ENCODE results near the gene PLCB2. TPM values are rescaled to one million over a fixed set of nuclear protein-coding genes. Genes with fewer than 3 reads are reported as not detected.

PLCB2 gene
- total RNA-seq, 1 donor from 2014 or later, result 178 TPM

DNA sequence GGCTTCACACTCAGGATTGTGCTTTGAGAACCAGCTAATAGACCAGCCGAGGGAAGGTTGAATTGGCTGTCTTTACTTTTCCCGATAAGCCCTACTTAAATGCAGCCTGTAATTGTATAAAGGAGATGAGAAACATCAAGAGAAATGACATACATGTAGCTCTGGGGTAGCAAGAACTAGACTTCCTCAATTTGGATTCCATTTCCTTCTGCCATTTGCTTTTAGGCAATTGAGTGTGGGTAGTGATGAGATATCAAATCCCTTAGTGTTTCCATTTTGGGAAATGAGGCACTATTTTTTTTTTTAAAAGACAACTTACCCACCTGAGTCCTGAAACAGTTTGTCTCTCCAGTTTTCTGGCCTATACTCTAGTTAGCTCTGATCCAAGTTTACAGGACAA, 18.0 kb upstream of the PLCB2 start:
- intact Hi-C loops (cut with micrococcal nuclease), result loop anchor here (10.0 kb wide), 1 partner anchor 369 kb away; the partner anchor contains the start of gene RAD51

DNA sequence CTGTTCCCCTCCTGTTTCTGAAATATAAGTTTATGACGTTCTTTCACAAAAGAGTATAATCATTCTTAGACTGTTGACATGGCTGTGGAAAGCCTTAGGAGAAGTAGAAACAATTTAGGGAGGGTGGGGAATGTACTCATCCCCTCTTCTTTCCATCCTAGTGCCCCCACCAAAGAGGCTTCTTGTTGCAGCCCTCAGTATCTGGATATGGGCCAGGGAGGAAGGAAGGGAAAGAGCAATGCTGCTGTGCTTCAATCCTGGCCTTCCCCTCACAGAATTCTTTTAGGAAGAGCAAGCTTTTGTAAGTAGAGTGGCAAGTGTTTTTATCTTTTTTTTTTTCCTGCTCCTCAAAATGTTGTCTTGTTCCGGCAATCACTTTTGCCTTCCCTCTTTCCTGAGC, 17.5 kb upstream of the PLCB2 start:
- intact Hi-C loops (cut with micrococcal nuclease), result loop anchor here (10.0 kb wide), 1 partner anchor 370 kb away; the partner anchor contains the start of gene RAD51

DNA sequence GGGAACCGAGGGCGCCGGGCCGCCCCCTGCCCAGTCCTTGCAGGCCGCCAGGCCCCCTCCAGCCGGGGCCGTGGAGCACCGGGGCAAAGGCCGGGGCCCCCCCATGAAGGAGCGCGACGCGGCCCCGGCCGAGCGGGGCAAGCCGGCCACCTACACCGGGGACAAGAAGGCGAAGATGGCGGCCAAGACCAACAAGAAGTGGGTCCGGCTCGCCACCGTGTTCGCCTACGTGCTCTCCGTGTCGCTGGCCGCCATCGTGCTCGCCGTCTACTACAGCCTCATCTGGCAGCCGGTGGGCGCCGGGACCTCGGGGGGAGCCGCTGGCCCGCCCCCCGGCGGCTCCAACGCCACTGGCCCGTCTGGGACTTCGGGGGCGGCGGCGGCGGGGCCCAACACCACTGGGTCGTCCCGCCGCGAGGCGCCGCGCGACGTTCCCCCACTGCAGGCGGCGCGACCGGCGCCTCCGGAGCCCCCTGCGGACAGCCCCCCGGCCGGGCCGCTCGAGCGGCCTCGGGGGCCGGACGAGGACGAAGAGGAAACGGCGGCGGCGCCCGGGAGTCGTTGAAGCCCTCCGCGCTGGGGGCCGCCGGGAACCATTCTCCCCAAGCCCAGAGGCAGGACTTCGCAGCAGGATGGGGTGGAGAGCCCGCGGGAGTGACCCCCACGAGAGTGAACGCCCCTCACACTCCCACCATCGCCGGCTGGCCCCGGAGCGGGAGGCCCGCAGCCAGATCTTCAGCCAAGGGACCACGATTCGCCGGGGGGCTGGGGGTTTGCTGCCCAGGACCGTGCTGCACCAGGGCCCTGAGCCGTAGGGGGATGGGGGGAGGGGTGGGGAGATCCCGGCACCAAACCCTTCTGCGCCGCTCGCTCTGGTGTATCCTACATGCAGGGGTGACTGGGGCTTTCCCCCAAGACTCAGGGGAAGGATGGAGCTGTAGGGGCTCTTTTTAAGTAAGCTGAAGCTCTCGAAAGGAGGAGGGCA, 16.5 kb upstream of the PLCB2 start:
- intact Hi-C loops (cut with micrococcal nuclease), result loop anchor here (1.0 to 10.0 kb wide), 12 partner anchors 34 to 793 kb away; partner anchors contain the start of genes BAHD1, CCDC32, DISP2 and EIF2AK4

DNA sequence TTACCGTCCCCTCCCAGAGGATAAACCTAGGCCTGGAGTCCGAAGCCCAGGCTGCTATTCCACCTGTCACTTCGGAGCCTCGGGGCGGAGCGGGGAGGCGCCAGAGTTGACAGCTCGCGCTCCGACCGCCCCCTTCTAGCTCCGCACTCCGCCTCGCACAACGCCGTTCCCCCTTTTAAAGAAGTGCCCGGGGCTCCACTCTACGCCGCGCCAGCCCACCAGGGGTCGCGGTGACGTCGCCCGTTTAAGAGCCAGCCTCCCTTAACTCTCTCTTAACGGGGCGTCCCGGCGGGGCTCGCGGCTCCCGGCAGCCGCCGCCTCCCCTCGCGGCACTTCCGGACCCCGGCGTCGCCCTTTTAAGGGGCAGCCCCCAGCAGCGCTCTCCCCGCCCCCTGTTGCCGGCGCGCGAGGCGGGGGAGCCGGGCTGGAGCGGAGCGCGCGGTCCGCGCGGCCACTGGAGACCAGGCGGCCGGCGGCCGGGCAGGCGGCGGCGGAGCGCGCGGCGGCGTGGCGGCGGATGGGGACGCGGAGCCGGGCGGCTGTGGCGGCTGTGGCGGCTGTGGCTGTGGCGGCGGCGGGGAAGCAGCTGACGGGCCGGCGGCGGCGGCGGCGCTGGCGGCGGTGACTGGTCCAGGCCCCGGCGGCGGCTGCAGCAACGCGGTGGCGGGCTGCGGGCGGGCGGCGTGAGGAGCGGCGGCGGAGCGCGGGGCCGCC, 15.7 kb upstream of the PLCB2 start, which contains the start of gene INAFM2:
TSS of gene INAFM2 (plus strand) at position 454 of the 714 bp plus-strand sequence. CDS start 364 bp downstream, outside the sequence.
- intact Hi-C loops (cut with micrococcal nuclease), result loop anchor here (1.0 to 10.0 kb wide), 12 partner anchors 35 to 794 kb away; partner anchors contain the start of genes BAHD1, CCDC32, DISP2 and EIF2AK4

DNA sequence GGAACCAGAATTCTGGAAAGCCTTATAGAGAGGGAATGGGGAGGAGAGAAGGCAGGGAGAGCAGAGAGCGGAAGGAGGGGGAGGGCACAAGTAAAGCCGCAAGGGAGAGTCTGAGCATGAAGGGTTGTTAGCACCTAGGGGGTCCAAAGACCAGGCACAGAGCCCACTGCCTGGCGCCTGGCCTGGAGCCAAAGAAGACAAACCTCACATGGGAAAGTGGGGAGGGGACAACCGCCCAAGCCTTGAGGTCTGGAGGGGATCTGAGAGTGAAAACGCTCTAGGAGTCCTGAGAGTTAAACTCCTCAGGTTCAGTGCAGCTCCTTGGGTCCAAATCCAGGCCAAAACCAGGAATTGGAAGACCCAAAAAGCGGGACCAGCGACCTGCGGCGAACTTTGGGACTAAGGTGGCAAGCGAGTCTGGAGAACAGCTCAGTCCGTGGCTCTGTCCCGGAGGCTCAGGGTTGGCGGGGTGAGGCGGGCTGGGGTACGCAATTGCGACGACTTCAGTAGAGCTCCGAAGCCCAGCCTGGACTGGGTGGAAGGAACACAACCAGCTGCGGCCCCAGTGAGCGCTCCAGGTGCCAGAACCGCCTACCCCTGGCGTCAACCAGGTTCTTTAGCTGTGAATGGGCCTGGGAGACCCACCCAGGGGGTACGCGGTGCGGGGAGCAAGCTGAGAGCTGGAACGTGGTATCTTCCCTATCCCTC, 14.9 kb upstream of the PLCB2 start:
- intact Hi-C loops (cut with micrococcal nuclease), result loop anchor here (1.0 to 10.0 kb wide), 12 partner anchors 36 to 795 kb away; partner anchors contain the start of genes BAHD1, CCDC32, DISP2 and EIF2AK4

DNA sequence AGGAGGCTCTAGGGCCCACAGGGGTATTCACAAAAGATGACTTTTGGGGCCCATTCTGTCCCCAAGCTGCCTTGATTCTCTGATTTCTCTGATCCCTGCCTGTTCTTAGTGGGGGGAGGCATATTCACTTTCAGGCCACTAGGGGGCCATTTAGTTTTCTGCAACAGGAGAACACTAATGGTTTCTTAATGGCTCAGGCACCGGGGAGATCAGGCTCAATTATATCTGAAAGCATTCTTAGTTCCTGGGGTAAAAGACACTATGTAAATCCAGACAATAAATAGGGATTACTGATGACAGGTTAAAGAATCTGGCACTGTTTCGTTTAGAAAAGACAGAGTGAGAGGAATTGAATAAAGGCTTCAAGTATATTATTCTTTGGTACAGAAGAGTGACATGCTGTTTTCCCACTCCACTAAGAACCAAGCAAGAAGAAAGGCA, 13.2 kb upstream of the PLCB2 start:
- intact Hi-C loops (cut with micrococcal nuclease), result loop anchor here (1.0 to 10.0 kb wide), 8 partner anchors 11 to 796 kb away; partner anchors contain the start of genes EIF2AK4, INO80, PLCB2 and RAD51

DNA sequence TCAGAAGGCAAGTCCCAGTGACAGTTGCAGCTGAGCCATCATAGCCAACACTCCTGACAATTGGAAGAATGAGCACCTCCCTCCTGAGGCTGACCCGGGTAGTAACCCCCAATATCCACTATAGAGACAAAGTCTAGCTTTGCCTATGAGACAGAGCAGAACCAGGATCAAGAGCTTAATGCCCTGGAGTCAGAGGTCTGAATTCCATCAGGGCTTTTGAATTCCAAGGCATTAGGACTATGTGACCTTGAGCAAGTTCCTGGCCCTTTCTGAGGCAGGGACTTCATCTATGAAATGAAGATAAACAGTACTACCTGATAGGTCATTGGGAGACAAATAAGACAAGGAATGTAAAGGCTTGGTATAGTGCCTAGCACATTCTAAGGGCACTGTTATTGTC, 12.7 kb upstream of the PLCB2 start:
- intact Hi-C loops (cut with micrococcal nuclease), result loop anchor here (5.0 to 10.0 kb wide), 4 partner anchors 103 to 797 kb away; partner anchors contain the start of genes EIF2AK4, INO80 and RAD51

DNA sequence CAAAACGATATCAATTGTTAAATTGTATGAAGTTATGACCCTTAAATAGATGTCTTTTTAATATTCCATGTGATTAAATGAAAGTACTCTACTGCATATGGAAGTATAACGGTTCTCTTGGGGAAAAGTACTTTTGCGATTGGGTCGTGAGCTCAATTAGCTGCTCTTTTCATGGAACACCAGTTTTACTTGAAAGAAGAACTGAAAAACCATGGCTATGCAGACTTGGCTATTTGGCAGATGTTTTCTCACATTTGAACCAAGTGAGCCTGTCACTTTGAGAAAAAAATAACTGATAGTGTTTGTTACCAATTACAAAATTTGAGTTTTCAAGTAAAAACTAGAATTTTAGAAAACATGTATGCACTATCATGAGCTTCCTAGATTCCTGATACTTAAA, 9.8 kb upstream of the PLCB2 start:
- intact Hi-C loops (cut with micrococcal nuclease), result no loop called here

DNA sequence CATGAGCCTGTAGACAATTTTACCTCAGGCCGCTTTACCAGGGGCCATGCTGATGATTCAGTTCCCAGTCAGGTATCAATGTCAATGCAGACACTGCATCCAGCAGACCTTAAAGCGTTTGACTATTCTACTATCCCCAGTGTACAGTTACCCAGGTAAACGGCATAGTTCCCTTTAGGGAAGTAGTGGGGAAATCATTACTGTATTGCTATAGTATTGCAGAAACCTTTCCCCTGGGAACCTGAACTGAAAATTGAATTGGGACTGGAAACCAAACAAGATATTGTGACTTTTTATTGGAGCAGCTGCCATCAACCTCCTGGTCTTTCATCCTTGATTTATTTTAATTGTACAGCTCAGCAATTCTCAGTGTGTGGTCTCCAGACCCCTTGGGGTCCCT, 9.2 kb upstream of the PLCB2 start:
- intact Hi-C loops (cut with micrococcal nuclease), result no loop called here

DNA sequence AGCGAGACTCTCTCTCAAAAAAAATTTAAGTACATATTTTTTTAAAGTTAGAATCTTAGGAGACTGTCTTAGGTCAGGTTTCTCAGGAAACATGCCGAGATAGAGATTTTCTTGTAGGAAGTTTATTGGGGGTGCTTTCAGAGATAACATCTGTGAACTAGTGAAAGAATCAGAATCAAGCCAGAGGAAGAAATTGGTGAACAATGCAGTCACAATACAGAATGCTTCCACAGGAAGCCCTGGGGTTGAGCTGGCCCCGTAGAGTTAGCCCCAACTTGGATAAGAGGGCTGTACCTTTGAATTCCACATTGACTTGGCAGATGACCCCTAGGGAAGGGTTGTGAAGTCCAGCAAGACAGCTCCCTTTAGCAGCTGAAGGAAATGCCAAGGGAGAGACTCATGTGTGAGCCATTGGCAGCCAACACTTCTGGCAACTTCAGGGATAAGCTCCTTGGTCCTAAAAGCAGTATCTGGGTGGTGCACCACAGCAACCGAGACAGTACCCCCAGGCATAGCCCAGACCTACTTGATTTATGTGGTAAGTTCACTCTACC, 7.1 kb upstream of the PLCB2 start:
- intact Hi-C loops (cut with micrococcal nuclease), result no loop called here

DNA sequence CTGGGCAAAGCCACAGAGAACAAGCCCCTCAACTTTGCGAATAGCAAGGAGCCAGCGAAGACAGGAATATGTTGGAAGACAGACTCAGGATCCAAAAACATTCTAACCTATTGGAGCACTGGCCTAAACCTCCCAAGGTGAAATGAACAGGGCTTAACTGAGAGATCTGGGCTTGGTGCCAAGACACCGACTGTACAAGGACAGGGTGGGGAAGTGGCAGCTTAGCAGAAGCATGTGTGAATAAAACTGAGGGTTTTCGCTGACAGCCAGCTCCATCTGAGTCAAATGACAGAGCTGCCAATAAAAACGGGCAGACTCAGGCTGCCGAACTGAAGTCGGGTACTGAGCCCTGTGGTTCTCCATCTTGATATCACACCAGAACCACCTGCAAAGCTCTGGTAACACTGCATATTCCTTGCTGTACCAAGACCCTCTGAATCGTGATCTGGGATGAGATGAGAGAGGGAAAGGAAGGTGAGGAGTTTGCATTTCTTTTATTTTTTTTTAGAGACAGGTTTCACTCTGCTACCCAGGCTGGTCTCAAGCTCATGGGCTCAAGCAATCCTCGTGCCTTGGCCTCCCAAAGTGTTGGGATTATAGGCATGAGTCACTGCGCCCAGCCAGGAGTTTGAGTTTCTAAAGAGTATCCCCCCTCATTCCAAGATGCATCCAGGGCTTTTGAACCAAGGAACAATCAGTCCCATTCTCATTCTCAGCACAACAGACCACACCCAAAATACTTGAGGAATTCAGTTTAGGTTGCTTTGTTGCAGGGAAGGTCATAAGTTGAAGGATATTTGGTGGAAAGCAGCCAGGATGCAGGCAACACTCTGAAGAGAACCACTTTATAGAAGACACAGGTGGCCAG, 6.0 kb upstream of the PLCB2 start:
- intact Hi-C loops (cut with micrococcal nuclease), result no loop called here

DNA sequence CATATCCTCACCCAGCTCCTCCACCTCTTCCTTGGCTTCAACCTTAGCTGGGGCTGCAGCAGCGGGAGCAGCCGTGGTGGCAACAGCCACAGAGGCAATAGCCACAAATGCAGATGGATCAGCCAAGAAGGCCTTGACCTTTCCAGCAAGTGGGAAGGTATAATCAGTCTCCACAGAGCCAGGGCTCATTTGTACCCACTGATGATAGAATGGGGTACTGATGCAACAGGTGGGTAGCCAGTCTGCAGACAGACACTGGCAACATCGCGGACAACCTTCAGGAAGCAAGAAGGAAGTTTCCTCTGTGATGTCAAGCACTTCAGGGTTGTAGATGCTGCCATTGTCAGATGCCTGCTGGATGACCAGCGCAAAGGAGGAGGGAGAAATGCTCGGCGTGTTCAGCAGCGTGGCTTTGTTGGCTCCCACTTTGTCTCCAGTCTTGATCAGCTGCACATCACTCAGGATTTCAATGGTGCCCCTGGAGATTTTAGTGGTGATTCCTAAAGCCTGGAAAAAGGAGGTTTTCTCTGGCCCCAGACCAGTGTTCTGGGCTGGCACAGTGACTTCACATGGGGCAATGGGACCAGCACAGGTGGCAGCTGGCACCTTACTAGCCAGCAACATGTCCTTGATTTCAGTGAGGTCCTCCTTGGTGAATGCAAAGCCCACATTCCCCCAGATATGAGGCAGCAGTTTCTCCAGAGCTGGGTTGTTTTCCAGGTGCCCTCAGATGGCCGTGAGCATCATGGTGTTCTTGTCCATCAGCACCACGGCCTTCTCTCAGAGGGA, 4.8 kb upstream of the PLCB2 start:
- intact Hi-C loops (cut with micrococcal nuclease), result no loop called here

DNA sequence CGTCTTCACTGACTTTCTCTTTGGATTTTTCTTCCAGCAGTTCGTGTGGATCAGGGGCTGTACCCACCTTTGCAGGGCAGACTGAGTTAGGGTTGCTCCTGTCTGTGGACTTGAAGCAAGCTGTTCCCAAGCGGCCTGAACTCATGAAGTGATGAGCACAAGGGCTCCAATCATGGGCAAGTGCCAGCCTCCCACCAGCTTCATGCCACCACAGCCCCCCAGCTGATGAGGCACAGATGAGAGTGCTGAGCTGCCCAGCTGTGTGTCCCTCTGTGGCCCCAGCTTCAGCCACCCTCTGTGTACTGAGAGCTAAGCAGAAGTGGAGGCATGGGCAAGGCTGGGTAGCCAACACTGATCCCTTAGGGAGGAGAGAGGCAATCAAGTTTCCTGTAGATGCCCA, 3.3 kb upstream of the PLCB2 start:
- intact Hi-C loops (cut with micrococcal nuclease), result loop anchor here (1.0 kb wide), 1 partner anchor 32 kb away; no protein-coding TSS in a partner anchor

DNA sequence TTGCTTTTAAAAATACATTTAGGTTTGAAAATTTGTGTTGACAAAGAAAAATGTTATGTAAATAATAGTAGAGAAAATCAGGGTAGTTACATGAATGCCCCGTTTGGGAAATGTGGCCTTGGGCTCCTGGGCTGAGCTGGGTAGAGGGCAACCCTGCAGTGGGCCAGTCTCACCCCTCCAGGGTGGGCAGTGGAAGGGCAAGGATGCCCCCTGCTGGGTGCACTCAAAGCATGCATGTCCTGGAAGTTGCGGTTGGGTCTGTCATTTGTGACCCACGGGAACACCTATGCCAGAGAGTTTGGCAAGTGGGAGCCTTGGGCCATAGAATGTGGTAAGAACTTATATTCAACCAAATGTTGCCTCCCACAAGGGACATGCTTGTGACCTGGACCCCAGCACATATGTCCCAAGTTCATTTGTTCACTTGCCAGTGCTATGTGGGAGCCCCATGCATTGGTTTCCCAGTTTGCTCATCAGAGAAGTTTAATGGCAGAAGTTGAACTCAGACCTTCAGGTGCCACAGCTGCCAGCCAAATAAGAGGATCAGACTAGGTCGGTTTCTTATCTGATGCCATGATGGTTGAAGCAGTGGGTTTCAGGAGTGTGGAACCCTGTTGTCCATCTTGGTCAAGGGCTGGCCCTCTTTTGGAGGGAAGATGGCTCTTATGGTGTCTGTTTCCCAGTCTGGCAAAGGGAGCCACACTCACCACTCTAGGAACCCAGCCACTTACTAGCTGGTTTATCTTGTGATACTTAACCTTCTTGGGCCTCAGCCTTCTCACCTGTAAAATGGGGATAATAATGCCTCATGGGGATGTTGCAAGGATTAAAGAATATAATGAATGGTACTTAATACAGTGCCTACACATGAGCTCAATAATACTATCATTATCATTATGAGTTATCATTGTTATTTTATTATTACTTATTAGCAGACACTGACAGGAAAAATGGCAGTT, 2.5 kb upstream of the PLCB2 start:
- intact Hi-C loops (cut with micrococcal nuclease), result loop anchor here (1.0 kb wide), 1 partner anchor 31 kb away; no protein-coding TSS in a partner anchor

DNA sequence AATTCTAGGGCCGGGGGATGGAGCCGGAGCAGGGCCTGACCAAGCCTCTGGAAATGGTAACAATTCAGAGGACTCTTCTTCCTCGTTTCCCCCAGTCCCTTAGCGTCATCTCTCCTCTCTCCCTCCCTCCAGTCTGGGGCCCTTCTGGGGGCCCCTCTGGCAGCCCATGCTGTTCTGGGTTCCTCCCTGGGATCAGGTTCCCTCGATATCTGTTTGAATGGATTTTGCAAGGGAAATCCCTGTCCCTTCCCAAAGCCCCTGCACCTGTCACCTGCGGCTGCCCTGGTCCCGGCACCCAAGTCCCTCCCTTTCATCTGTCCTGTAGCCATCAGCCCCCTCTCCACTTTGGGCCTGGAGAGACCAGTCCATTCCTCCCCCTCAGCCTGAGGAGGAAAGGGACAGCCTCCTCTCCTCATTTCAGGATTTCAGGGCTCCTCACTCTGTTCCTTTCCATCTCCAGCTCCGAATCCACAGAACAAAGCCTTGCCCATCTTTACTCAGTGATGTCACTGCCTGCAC, 1.7 kb upstream of the PLCB2 start:
- intact Hi-C loops (cut with micrococcal nuclease), result loop anchor here (5.0 kb wide), 2 partner anchors 73 to 377 kb away; partner anchors contain the start of genes EIF2AK4 and KNSTRN

DNA sequence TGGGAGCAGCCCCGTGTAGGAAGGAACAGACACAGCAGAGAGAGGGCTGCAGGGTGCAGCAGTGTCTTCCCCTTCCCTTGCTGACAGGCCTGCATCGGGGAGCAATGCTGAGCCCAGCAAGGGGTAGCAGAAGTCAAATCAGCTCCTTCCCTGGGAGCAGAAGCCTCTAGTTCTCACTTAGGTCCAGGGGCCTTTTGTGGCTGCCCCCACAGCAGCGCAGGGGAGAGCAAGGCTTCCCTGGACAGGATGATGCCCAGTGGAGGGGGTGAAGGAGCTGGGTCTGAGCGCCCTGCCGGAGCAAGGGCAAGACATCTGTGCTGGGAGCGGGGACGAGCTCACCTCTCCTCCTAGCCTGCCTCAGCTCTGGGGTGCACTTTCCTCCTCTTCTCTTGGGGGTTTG, 827 bp downstream of the PLCB2 start:
- intact Hi-C loops (cut with micrococcal nuclease), result loop anchor here (1.0 to 5.0 kb wide), 7 partner anchors 14 to 375 kb away; partner anchors contain the start of genes EIF2AK4 and KNSTRN

DNA sequence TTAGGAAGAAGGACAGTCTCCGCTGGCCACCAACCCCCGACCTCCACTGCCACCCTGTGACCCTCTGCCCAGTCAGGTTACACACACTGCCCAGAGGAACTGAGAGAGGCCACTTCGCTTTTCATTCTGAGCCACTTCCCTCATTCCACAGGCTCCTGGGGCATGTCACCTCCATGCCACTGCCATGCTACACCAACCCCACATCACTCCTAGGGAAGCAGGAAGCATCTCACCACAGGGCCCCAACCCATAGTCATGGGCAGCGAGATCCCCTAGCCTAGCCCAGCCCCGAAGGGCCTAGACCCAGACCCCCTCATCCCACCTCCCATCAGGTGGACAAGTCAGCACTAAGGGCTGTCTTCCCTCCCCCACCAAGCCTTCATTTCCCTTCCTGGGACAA, 1.4 kb downstream of the PLCB2 start:
- intact Hi-C loops (cut with micrococcal nuclease), result loop anchor here (2.0 to 5.0 kb wide), 3 partner anchors 76 to 374 kb away; partner anchors contain the start of genes EIF2AK4 and KNSTRN
